Psoas muscle (tissue), 8 donors: ENCODE results near the gene EDN1. TPM values are rescaled to one million over a fixed set of nuclear protein-coding genes. Genes with fewer than 3 reads are reported as not detected.

Experiments
- ATAC-seq, 4 donors: fragments of 200-7000 bp; cut with Tn5 transposase; one replicate each; pipeline ENCODE4 v1.9.1; 2020; ENCODE audit warnings: moderate library complexity in 3 of 4, mild to moderate bottlenecking in 2 of 4
- DNase-seq, 2 donors: peaks; one replicate each; pipeline ENCODE4 v3.0.0-alpha.2; 2020
- H3K27ac ChIP-seq: fragments of 200-600 bp; one replicate; pipeline ENCODE4 v1.8.0; 2022
- H3K27me3 ChIP-seq, 3 donors: fragments of 200-600 bp in 1 of 3; one replicate each; pipeline versions ENCODE4 v1.6.1 to v1.8.0; 2013 to 2022; ENCODE audit warnings: low read length in 2 of 3, mild to moderate bottlenecking in 2 of 3, moderate library complexity in 1 of 3; ENCODE audit not compliant: insufficient read depth in 3 of 3
- H3K36me3 ChIP-seq, 2 donors: fragments of 200-600 bp in 1 of 2; one replicate each; pipeline versions ENCODE4 v1.6.1 to v1.8.0; 2013 to 2022; ENCODE audit warnings: low read depth in 1 of 2, mild to moderate bottlenecking in 1 of 2, moderate library complexity in 1 of 2; ENCODE audit not compliant: insufficient read depth in 1 of 2
- H3K4me1 ChIP-seq: fragments of 200-600 bp; one replicate; pipeline ENCODE4 v1.8.0; 2022
- H3K4me3 ChIP-seq: fragments of 200-600 bp; one replicate; pipeline ENCODE4 v1.8.0; 2022; ENCODE audit warnings: mild to moderate bottlenecking
- H3K9me3 ChIP-seq: fragments of 200-600 bp; one replicate; pipeline ENCODE4 v1.8.0; 2022
- CTCF ChIP-seq: fragments of 200-600 bp; IDR thresholded peaks from one replicate; pipeline ENCODE4 v1.8.0; 2022; ENCODE audit warnings: antibody characterized with exemption
- WGBS, 3 donors: extraction: QIAGEN DNeasy Blood & Tissue Kit; methylation state at CpG; one replicate each; pipeline versions ENCODE4 v1.1.6 to v1.1.7; 2013; 5-methylcytosine and 5-hydroxymethylcytosine counted together
- intact Hi-C, 2 donors: fragments of 100-400 bp; cut with DNase I; formaldehyde crosslinking; loops; one replicate each; pipeline versions ENCODE4 v1.11.0 to v1.14.2; 2022
- polyA plus RNA-seq, 3 donors: library from polyadenylated mRNA; stranded (reverse); fragments of 200-250 nt; gene quantifications; one replicate each; pipeline ENCODE4 v1.2.3, GENCODE V29; 2013
- total RNA-seq, 4 donors: library from RNA; stranded (reverse); fragmentation: NEBNext Ultra II Directional in 2 of 4; extraction: Animal tissue kit (Norgen Biotek cat#: 25700) in 2 of 4; gene quantifications; one replicate each; pipeline versions ENCODE4 v1.2.1 to v1.2.4, GENCODE V29; 2021 to 2023
- donor health status: healthy with polysubstance abuse.
- donor health status: DM: no; HTN: no; CAD: no; lungs with moderate emphysema.
- donor health status: Bipolar disorder and iron deficiency.
- donor health status: healthy.
- donor health status: DM: yes; HTN: yes; CAD: no.
- donor health status: DM: no; HTN: no; CAD: no.
- donor health status: DM: no; HTN: no; CAD: no.
- donor health status: DM: yes; HTN: yes; CAD: no.

Gene EDN1
- total and polyA plus RNA-seq, 7 donors: 0.68 to 3.7 (median 2.0) TPM

- no peaks in the 10 kb centered on the region for H3K9me3 ChIP-seq
- DNase-seq (no peak), ATAC-seq (no peak)
- H3K4me1 ChIP-seq: peaks cover 6% of the 10 kb centered on the region
- 64 to 81% (median 72%) methylated on average over 3 of the region's 3 CpGs for WGBS, 3 donors
- H3K36me3 ChIP-seq: no peaks in the 10 kb centered on the region
- TF ChIP-seq CTCF: no peak
- no peak overlapping the region for H3K4me3 ChIP-seq
- no peak overlapping the region for H3K27ac ChIP-seq
- peaks cover 0 to 22% (median 7%) of the 10 kb centered on the region in 3 donors for H3K27me3 ChIP-seq
- intact Hi-C loops: loop anchor here in 1 of 2 donors (10.0 kb wide), 1 partner anchor 310 kb away; no protein-coding TSS in a partner anchor
These were observed 4.8 kb downstream of the EDN1 start for GRCh38 chr6:12294851-12295536.

- Histone ChIP-seq H3K4me3 (no peak overlapping the region), H3K36me3 (no peaks in the 10 kb centered on the region), H3K27me3 (peaks cover 0 to 21% (median 7%) of the 10 kb centered on the region in 3 donors), H3K9me3 (no peaks in the 10 kb centered on the region), H3K4me1 (peaks cover 1% of the 10 kb centered on the region), H3K27ac (no peak overlapping the region)
- TF ChIP-seq CTCF: no peak
- intact Hi-C loops: loop anchor here in 1 of 2 donors (10.0 kb wide), 1 partner anchor 309 kb away; no protein-coding TSS in a partner anchor
- DNase-seq (no peak), ATAC-seq (no peak)
- WGBS, 3 donors: 66% methylated on average over 14 of the region's 14 CpGs
These were observed 5.5 kb downstream of the EDN1 start for GRCh38 chr6:12295558-12296254.

GRCh38 chr6:12296255-12296573, 6.1 kb downstream of the EDN1 start:
- no peaks in the 10 kb centered on the region for H3K9me3 ChIP-seq
- no peak overlapping the region for H3K27ac ChIP-seq
- no peaks in the 10 kb centered on the region for H3K4me1 ChIP-seq
- 32 to 35% (median 33%) methylated on average over 5 of the region's 5 CpGs for WGBS, 3 donors
- H3K4me3 ChIP-seq: no peak overlapping the region
- DNase-seq: no peak
- intact Hi-C loops: loop anchor here in 1 of 2 donors (10.0 kb wide), 1 partner anchor 309 kb away; no protein-coding TSS in a partner anchor
- H3K27me3 ChIP-seq: peaks cover 0 to 18% (median 7%) of the 10 kb centered on the region in 3 donors
- no peak for ATAC-seq
- no peaks in the 10 kb centered on the region for H3K36me3 ChIP-seq
- no peak for TF ChIP-seq CTCF

GRCh38 chr6:12296604-12297003, 6.4 kb downstream of the EDN1 start:
- intact Hi-C loops: loop anchor here in 1 of 2 donors (10.0 kb wide), 1 partner anchor 308 kb away; no protein-coding TSS in a partner anchor
- no peak for ATAC-seq
- Histone ChIP-seq H3K36me3 (no peaks in the 10 kb centered on the region), H3K4me1 (no peaks in the 10 kb centered on the region), H3K9me3 (no peaks in the 10 kb centered on the region), H3K27me3 (peaks cover 0 to 15% (median 5%) of the 10 kb centered on the region in 3 donors), H3K4me3 (no peak overlapping the region), H3K27ac (no peak overlapping the region)
- 79 to 83% (median 81%) methylated on average over 3 of the region's 3 CpGs for WGBS, 3 donors
- no peak for DNase-seq
- TF ChIP-seq CTCF: no peak
